HG03139 (cell line): Measurements from ENCODE around the gene JAG1.

Experiments used
- ATAC-seq: cut with Tn5 transposase; IDR thresholded peaks from one replicate; pipeline ENCODE4 v1.9.1; 2021; ENCODE audit not compliant: unreplicated experiment

Gene JAG1

DNA sequence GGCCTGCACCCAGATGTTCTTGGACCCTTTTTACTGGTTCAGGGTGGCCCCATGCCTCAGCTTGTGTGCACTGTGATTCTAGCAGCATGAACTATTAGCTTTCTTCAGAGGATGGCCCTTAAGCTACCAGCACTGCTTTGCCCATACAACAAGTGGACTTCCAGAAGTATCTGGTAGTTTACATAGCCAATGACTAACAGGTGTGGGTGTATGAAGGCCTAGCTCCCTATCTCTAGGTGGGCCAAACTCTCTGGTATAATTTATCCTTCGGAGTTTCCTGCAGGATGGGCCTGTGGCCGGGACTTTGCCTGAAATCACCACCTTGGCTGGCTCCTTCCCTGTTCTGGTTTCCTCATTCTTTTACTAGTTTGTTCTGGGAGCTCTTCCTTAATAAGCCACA is 26.1 kb upstream of the JAG1 start:
- no peak for ATAC-seq

GRCh38 chr20:10699489-10699888 is 25.7 kb upstream of the JAG1 start:
- no peak for ATAC-seq

- ATAC-seq = no peak
Measured at GRCh38 chr20:10696650-10697049, 22.9 kb upstream of the JAG1 start.

- ATAC-seq = no peak
Measured at GRCh38 chr20:10689385-10689784, 15.6 kb upstream of the JAG1 start.

- no peak for ATAC-seq
Measured at GRCh38 chr20:10687895-10688294, 14.1 kb upstream of the JAG1 start.

DNA sequence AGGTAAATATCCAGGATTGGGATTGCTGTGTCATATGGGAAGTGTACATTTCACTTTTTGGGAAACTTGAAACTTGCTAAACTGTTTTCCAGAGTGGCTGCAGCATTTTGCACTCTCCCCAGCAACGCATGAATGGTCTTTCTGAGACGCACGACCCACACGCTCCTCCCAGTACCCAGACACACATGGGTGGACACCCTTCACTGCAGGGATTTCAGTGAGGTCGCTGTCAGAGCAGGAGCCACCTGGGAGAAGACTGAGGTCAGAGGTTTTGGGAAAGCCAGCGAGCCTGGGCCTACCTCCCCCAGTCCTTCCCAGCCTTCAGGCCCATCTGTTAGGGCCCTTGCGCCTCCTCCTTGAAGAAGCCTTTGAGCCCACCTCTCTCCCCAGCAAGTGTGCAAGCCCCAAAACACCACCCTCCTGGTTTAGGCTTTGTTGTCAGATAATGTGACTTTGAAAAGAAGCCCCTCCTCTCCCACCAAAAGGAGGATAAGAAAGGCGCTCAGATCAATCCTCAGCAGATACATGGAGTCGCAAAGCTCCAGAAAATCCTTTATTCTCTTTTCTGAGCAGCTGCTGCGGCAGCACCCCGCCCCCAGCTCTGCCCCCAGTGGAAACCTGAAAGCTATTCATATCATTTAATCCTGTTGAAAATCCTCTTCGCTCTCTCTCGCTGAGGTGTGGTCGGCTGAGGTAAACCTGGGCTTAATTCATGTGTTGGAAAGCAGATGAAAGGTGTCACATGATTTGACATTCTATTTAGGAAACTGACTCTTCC is 12.7 kb upstream of the JAG1 start:
- no peak for ATAC-seq

DNA sequence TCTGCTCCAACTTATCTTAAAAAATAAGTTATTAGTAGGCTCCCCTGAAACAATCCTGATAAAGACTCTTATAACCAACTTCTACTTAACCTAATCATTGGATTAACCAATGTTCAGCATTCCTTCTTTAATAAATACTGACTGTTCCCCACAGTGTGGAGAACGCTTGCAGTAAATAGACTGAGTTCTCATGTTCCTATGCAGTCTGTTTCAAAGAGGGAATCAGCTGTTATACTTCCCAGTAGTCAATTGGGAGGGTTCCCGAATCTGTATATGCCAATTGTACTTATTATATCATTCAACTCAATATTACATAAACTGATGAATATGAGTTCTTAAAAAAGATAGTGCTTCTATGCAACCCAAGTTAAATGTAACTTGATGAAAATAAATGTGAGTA is 9.7 kb upstream of the JAG1 start:
- no peak for ATAC-seq

DNA sequence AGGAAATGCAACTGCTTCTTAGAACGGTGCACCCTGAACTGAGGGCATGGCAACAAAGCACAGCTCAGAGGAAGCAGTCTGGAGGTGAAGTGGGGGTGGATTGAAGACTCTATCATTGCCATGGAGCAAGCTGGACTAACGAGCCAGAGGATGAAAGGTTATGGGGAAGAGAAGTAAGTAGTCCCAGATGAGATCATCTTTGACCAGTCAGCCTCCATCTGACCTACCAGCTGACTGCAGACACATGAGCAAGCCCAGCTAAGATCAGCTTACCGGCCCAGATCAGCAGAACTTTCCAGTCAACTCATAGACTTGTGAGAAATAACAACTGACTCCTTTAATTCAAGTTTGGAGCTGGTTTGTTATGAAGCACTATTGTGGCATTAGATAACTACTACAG is 9.1 kb upstream of the JAG1 start:
- ATAC-seq = no peak

DNA sequence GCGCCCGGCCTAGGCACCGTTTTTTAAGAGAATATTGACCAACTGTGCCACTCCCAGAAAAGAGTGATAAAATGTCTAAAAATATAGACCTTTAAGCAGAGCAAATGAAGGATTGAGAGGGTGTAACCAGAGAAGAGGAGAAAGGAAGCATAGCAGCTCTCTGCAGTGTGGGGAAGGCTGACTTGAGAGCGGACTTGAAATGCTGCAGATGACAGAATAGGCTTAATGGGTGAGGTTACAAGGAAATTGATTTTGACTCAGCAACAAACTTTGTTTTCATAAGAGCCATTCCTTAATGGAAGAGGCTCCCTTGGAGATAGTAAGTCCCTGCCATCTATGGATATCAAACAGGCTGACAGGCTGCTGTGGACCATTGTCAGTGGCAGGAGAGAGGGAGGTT is 7.7 kb upstream of the JAG1 start:
- no peak for ATAC-seq

GRCh38 chr20:10680571-10680970 is 6.8 kb upstream of the JAG1 start:
- ATAC-seq = no peak

- no peak for ATAC-seq
Measured at GRCh38 chr20:10679269-10679668, 5.5 kb upstream of the JAG1 start.

DNA sequence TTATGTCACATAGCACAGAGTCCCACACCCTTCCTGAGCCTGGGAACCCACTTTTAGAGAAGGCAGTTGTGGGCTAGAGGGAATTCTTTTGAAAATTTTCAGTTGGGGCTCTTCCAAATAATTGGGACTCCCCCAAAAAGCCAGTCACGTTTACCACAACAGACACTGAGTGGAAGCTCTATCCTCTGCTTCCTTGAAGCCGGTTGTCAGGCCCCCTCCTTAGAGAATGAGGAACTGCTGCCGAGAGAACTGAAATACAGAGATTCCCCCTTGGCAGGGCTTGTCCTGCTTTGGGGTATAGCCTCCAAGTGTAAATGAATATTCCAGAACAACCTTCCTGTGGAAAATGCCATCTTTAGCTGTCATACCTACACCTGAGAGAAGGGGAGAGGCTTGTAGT is 2.7 kb upstream of the JAG1 start:
- ATAC-seq = no peak

DNA sequence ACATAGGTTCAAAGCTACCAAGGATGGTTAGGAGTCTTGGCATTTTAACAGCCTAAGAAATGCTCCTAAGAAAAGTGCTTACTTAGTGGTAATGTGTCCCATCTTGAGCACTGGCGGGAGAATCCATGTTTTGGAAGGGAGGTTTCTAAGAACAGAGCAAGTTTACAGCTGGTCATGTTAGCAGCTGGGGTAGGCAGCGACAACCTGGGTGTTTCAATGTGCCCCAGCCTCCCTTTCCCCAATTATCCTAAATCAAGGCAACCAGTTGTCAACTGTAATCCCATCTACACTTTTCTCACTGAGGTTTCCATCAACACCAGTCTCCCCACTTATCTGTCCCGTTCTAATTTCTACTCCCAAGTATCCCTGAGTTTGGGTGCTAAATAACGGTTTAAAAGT is 1.6 kb upstream of the JAG1 start:
- no peak for ATAC-seq

DNA sequence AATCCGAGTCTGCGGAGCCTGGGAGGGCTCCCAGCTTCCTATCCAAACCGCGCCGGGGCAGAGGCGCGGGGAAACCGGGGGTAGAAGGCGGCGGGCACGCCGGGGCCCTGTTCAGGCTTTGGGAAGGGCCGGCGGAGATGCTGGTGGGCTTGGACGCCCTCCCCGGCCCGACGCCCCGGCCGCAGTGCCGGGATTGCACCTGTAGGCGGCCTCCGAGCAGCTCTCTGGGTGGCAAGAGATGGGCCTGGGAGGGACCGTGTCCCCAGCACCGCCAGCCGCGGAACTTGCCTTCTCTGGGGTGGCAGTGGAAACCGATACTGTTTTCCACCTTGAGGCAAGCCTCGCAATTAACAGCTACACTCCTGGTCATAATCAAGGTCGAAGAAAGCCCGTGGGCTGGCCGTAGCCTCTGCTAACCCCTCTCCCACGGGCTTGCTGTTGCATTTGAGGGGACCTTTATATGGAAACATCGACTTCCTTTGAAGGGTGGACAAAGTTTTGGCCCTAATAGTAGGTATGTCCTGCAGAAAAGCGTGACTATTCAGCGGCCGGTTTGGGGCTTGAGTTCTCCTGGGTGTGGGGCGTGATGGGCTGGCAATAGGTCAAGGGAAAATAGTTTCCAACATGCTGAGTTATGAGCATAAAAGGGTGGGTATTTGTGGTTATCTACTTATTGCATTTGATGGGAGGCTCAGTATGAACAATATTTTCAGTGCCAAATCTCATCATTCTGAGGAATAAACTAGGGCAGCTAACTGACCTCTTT is 1.1 kb upstream of the JAG1 start:
- ATAC-seq = peak; percentile 41

- ATAC-seq = no peak
Measured at GRCh38 chr20:10673176-10673841, 490 bp downstream of the JAG1 start.

DNA sequence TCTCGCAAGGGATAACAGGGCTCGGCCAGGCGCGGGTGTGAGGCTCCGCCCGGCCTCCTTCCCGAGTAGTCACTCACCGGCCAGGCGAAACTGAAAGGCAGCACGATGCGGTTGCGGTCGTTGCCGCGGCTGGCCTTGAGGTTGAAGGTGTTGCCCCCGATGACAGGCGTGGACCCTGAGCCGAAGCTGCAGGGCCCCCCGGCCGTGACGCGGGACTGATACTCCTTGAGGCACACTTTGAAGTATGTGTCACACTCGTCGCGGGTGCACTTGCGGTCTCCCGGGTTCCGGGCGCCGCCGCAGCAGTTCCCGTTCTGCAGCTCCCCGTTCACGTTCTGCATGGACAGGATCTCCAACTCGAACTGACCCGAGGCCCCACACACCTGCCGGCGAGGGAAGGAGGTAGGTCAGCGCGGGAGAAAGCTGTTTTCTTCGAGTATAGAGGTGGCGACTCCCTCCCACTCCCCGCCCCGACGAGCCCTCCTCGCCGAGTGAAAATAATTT is 1.1 kb downstream of the JAG1 start:
- no peak for ATAC-seq

DNA sequence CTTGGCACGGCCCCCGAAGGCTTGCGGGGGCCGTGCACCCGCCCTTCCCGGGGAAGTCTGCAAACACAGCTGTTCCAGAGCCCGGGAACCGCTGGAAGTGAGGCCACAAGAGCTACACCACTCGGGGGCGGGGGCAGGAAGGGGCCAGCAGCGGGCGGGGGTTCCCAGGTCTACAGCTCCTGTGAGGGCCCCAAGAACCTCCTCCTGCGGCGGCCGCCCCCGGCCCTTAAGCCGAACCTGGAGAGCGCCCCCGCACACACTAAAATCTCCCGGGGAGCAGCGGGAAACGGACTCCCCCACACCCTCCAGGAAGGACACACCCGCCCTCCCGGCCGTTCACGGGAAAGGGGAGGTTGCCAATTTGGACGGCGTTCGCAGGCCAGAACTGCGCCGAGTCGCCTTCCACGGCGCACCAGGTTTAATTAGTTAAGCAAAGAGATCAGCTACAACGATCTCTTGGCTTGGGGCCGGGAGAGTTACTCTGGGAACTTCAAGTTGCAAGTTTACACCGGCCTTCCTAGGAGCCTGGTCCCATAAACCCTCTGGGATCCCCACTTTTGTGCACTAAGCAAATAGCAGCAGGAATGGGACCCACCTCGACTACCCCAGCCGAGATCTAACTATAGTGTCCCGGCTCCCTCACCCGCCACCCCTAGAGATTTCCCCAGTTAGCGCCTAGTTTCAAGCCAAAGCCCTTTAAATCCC is 1.7 kb downstream of the JAG1 start:
- ATAC-seq = no peak

- peak; percentile 29 for ATAC-seq
Measured at GRCh38 chr20:10671221-10671918, 2.4 kb downstream of the JAG1 start.

GRCh38 chr20:10670501-10671220 is 3.1 kb downstream of the JAG1 start:
- ATAC-seq = no peak

GRCh38 chr20:10669843-10670446 is 3.9 kb downstream of the JAG1 start:
- ATAC-seq = no peak
